HepG2 (cell line): ENCODE data around the gene MCEE. TPM values are rescaled to one million over a fixed set of nuclear protein-coding genes. Genes with fewer than 3 reads are reported as not detected.

Source experiments
- BORCS8-MEF2B ChIP-seq: sonication (generic); formaldehyde crosslinking; IDR thresholded peaks from 2 replicates; pipeline ENCODE4 v1.8.0; 2022; ENCODE audit warnings: mild to moderate bottlenecking, missing genetic modification reagents
- FOXK1 ChIP-seq: sonication (generic); formaldehyde crosslinking; IDR thresholded peaks from 2 replicates; pipeline ENCODE4 v1.4.0; 2020; ENCODE audit warnings: low read depth, missing genetic modification reagents, borderline replicate concordance
- GATAD2A ChIP-seq: IDR thresholded peaks from 2 replicates; pipeline ENCODE4 v1.6.1; 2016
- ISX ChIP-seq: sonication (generic); formaldehyde crosslinking; conservative IDR thresholded peaks from 2 replicates; pipeline ENCODE4 v1.5.0; 2020; ENCODE audit warnings: missing genetic modification reagents
- MXI1 ChIP-seq: IDR thresholded peaks from 3 replicates; pipeline ENCODE4 v1.6.1; 2012; ENCODE audit warnings: low read depth, low read length, inconsistent platforms, borderline replicate concordance
- MYC ChIP-seq: sonication (generic); formaldehyde crosslinking; IDR thresholded peaks from 2 replicates; pipeline ENCODE4 v1.9.0; 2021; ENCODE audit warnings: missing genetic modification reagents, borderline replicate concordance
- NCOA5 ChIP-seq: sonication (generic); formaldehyde crosslinking; IDR thresholded peaks from 2 replicates; pipeline ENCODE4 v1.4.0; 2020; ENCODE audit warnings: missing genetic modification reagents
- PHF8 ChIP-seq: sonication (generic); formaldehyde crosslinking; IDR thresholded peaks from 2 replicates; pipeline ENCODE4 v1.5.0; 2020; ENCODE audit warnings: missing genetic modification reagents
- RAD51 ChIP-seq: fragments of 450-650 bp; IDR thresholded peaks from 2 replicates; pipeline ENCODE4 v1.6.1; 2016; ENCODE audit warnings: borderline replicate concordance
- SMAD1 ChIP-seq: sonication (generic); formaldehyde crosslinking; IDR thresholded peaks from 2 replicates; pipeline ENCODE4 v1.4.0; 2020; ENCODE audit warnings: missing genetic modification reagents, low read depth, mild to moderate bottlenecking, borderline replicate concordance
- SRSF4 ChIP-seq: fragments of 200-400 bp; formaldehyde crosslinking; IDR thresholded peaks from one replicate; pipeline ENCODE4 v1.6.1; 2018; ENCODE audit warnings: mild to moderate bottlenecking, low read depth, low read length, moderate library complexity; ENCODE audit not compliant: poor library complexity, severe bottlenecking
- TEAD3 ChIP-seq: optimal IDR thresholded peaks from 2 replicates; pipeline ENCODE3; 2016; ENCODE audit warnings: borderline replicate concordance
- ZNF235 ChIP-seq: sonication (generic); formaldehyde crosslinking; IDR thresholded peaks from 2 replicates; pipeline ENCODE4 v1.8.1; 2023; ENCODE audit warnings: mild to moderate bottlenecking, missing genetic modification reagents, borderline replicate concordance
- ZNF547 ChIP-seq: sonication (generic); formaldehyde crosslinking; IDR thresholded peaks from 2 replicates; pipeline ENCODE4 v1.5.1; 2020; ENCODE audit warnings: mild to moderate bottlenecking, missing genetic modification reagents
- ZNF614 ChIP-seq: IDR thresholded peaks from 2 replicates; pipeline ENCODE4 v1.6.1; 2018; ENCODE audit warnings: missing biosample characterization, missing genetic modification reagents, inconsistent platforms, borderline replicate concordance
- ZNF709 ChIP-seq: sonication (generic); formaldehyde crosslinking; IDR thresholded peaks from 2 replicates; pipeline ENCODE4 v1.5.0; 2020; ENCODE audit warnings: mild to moderate bottlenecking, missing genetic modification reagents
- polyA plus RNA-seq, 8 experiments: library from polyadenylated mRNA; depleted of rRNA in 3 of 8; stranded (reverse) in 7 of 8; unstranded in 1 of 8; fragments of >200 nt; fragmentation: Illumina TruSeq in 4 of 8; extraction: Trizol in 4 of 8; gene quantifications; 2 replicates each; pipeline versions ENCODE4 v1.2.1 to v1.2.3, GENCODE V29; 2011 to 2016; ENCODE audit warnings: low read depth in 4 of 8, missing spikeins in 1 of 8, mixed read lengths in 1 of 8; ENCODE audit not compliant: insufficient read depth in 1 of 8
- total RNA-seq, 5 experiments: library from RNA; depleted of rRNA; stranded (reverse); fragments of >200 nt; fragmentation: Illumina TruSeq; extraction: Trizol; gene quantifications; 2 replicates each; pipeline ENCODE4 v1.2.3, GENCODE V29; 2016; ENCODE audit warnings: low read depth in 1 of 5
- TF ChIP-seq, protein P1 (sequence below): sonication (generic); formaldehyde crosslinking; IDR thresholded peaks from 2 replicates; pipeline ENCODE4 v1.5.1; 2020; ENCODE audit warnings: mild to moderate bottlenecking, missing genetic modification reagents, moderate library complexity
- TF ChIP-seq, protein P2 (sequence below), 2 experiments: sonication (generic) in 1 of 2; formaldehyde crosslinking in 1 of 2; IDR thresholded peaks; 2 replicates each; pipeline versions ENCODE4 v1.4.0 to v1.6.1; 2018 to 2020; ENCODE audit warnings: missing genetic modification reagents in 2 of 2, borderline replicate concordance in 1 of 2, low read depth in 1 of 2, mild to moderate bottlenecking in 1 of 2, missing biosample characterization in 1 of 2
- TF ChIP-seq, protein P3 (sequence below): sonication (generic); formaldehyde crosslinking; IDR thresholded peaks from 2 replicates; pipeline ENCODE4 v1.5.0; 2020; ENCODE audit warnings: mild to moderate bottlenecking, missing genetic modification reagents
- TF ChIP-seq, protein P4 (sequence below): sonication (generic); formaldehyde crosslinking; IDR thresholded peaks from 2 replicates; pipeline ENCODE4 v1.5.0; 2020; ENCODE audit warnings: missing genetic modification reagents
- TF ChIP-seq, protein P5 (sequence below): sonication (generic); formaldehyde crosslinking; IDR thresholded peaks from 2 replicates; pipeline ENCODE4 v1.8.1; 2023; ENCODE audit warnings: mild to moderate bottlenecking, inconsistent platforms, moderate library complexity, missing genetic modification reagents, borderline replicate concordance

The MCEE gene
- total and polyA plus RNA-seq, 2 of the 13 experiments (the other 11 are each of a cell fraction or from before 2014, with no cell fraction given), result 32.0 to 66.9 TPM

DNA sequence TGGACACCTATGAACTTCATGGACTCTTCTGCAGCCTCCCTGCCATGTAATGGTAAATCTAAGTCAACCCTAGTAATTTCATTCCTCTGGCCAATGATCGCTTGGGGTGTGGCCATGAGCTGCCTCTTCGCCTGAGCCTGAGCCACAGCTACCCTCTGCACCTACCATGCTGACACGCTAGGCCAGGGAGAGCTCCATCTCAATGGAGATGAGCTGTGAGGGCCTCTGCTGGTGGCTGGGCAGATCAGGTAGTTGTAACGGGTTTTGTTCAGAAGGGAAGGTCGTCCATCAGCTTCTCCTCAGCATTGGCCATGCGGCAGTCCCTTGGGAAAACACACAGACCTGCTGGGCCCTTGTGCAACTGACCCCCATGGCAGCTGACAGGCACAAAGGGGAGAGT is 24.8 kb upstream of the MCEE start (continued):
- TF ChIP-seq, protein P1, sequence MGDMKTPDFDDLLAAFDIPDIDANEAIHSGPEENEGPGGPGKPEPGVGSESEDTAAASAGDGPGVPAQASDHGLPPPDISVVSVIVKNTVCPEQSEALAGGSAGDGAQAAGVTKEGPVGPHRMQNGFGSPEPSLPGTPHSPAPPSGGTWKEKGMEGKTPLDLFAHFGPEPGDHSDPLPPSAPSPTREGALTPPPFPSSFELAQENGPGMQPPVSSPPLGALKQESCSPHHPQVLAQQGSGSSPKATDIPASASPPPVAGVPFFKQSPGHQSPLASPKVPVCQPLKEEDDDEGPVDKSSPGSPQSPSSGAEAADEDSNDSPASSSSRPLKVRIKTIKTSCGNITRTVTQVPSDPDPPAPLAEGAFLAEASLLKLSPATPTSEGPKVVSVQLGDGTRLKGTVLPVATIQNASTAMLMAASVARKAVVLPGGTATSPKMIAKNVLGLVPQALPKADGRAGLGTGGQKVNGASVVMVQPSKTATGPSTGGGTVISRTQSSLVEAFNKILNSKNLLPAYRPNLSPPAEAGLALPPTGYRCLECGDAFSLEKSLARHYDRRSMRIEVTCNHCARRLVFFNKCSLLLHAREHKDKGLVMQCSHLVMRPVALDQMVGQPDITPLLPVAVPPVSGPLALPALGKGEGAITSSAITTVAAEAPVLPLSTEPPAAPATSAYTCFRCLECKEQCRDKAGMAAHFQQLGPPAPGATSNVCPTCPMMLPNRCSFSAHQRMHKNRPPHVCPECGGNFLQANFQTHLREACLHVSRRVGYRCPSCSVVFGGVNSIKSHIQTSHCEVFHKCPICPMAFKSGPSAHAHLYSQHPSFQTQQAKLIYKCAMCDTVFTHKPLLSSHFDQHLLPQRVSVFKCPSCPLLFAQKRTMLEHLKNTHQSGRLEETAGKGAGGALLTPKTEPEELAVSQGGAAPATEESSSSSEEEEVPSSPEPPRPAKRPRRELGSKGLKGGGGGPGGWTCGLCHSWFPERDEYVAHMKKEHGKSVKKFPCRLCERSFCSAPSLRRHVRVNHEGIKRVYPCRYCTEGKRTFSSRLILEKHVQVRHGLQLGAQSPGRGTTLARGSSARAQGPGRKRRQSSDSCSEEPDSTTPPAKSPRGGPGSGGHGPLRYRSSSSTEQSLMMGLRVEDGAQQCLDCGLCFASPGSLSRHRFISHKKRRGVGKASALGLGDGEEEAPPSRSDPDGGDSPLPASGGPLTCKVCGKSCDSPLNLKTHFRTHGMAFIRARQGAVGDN (CRISPR knock-in tag), result peak; percentile 48
- TF ChIP-seq, protein P2, sequence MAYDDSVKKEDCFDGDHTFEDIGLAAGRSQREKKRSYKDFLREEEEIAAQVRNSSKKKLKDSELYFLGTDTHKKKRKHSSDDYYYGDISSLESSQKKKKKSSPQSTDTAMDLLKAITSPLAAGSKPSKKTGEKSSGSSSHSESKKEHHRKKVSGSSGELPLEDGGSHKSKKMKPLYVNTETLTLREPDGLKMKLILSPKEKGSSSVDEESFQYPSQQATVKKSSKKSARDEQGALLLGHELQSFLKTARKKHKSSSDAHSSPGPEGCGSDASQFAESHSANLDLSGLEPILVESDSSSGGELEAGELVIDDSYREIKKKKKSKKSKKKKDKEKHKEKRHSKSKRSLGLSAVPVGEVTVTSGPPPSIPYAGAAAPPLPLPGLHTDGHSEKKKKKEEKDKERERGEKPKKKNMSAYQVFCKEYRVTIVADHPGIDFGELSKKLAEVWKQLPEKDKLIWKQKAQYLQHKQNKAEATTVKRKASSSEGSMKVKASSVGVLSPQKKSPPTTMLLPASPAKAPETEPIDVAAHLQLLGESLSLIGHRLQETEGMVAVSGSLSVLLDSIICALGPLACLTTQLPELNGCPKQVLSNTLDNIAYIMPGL (CRISPR knock-in tag; IDR thresholded peaks at IDR 0.05; ENCODE audit: borderline replicate concordance in 1 of 2, low read depth in 1 of 2), result peak; percentile 44 to 56; a peak in 1 of 4 replicates
- TF ChIP-seq PHF8 (CRISPR knock-in tag), result no peak
- no peak for TF ChIP-seq ISX (CRISPR knock-in tag)
- TF ChIP-seq, protein P3, sequence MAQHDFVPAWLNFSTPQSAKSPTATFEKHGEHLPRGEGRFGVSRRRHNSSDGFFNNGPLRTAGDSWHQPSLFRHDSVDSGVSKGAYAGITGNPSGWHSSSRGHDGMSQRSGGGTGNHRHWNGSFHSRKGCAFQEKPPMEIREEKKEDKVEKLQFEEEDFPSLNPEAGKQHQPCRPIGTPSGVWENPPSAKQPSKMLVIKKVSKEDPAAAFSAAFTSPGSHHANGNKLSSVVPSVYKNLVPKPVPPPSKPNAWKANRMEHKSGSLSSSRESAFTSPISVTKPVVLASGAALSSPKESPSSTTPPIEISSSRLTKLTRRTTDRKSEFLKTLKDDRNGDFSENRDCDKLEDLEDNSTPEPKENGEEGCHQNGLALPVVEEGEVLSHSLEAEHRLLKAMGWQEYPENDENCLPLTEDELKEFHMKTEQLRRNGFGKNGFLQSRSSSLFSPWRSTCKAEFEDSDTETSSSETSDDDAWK, result no peak
- TF ChIP-seq ZNF547, result no peak
- no peak for TF ChIP-seq RAD51
- peak; percentile 36; the same call in 1 of the 2 replicates for TF ChIP-seq MYC
- peak; percentile 49 for TF ChIP-seq TEAD3 (CRISPR knock-in tag)
- no peak for TF ChIP-seq ZNF709
- TF ChIP-seq, protein P4, sequence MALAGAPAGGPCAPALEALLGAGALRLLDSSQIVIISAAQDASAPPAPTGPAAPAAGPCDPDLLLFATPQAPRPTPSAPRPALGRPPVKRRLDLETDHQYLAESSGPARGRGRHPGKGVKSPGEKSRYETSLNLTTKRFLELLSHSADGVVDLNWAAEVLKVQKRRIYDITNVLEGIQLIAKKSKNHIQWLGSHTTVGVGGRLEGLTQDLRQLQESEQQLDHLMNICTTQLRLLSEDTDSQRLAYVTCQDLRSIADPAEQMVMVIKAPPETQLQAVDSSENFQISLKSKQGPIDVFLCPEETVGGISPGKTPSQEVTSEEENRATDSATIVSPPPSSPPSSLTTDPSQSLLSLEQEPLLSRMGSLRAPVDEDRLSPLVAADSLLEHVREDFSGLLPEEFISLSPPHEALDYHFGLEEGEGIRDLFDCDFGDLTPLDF, result no peak
- TF ChIP-seq, protein P5, sequence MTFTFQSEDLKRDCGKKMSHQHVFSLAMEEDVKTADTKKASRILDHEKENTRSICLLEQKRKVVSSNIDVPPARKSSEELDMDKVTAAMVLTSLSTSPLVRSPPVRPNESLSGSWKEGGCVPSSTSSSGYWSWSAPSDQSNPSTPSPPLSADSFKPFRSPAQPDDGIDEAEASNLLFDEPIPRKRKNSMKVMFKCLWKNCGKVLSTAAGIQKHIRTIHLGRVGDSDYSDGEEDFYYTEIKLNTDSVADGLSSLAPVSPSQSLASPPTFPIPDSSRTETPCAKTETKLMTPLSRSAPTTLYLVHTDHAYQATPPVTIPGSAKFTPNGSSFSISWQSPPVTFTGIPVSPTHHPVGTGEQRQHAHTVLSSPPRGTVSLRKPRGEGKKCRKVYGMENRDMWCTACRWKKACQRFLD, result no peak
- TF ChIP-seq MXI1, result no peak
- no peak for TF ChIP-seq GATAD2A (CRISPR knock-in tag)
- TF ChIP-seq FOXK1 (CRISPR knock-in tag), result no peak
- TF ChIP-seq SRSF4, result no peak
- 0 out of 2 replicates have a peak, but pooled peaks have one; percentile 21 for TF ChIP-seq BORCS8-MEF2B
- no peak for TF ChIP-seq NCOA5 (CRISPR knock-in tag)
- TF ChIP-seq ZNF235 (CRISPR knock-in tag), result no peak
- peak; percentile 79; the same call in 1 of the 2 replicates for TF ChIP-seq SMAD1 (CRISPR knock-in tag)
- TF ChIP-seq ZNF614 (CRISPR knock-in tag), result peak; percentile 43; the same call in 1 of the 2 replicates
